Mammary epithelial cell (primary cell): ENCODE data around the gene CYFIP1.

Source experiments
- CTCF ChIP-seq, 2 donors: IDR thresholded peaks in 1 of 2; conservative IDR thresholded peaks in 1 of 2; 2 replicates each; pipeline ENCODE4 v1.5.1; 2011 to 2012; ENCODE audit warnings: inconsistent platforms in 2 of 2, low read length in 2 of 2, mild to moderate bottlenecking in 2 of 2, control low read depth in 1 of 2, low read depth in 1 of 2; ENCODE audit not compliant: insufficient read depth in 1 of 2; ENCODE audit errors: extremely low read depth in 1 of 2
- EZH2 ChIP-seq: IDR thresholded peaks from 2 replicates; pipeline ENCODE4 v1.6.1; 2012; ENCODE audit warnings: low read length, inconsistent platforms, borderline replicate concordance

GRCh38 chr15:22956257-22956977, 23.8 kb downstream of the CYFIP1 start:
- TF ChIP-seq CTCF (conservative IDR thresholded peaks at IDR 0.05 in 1 of 2, IDR thresholded peaks at IDR 0.05 in 1 of 2; ENCODE audit: extremely low read depth in 1 of 2, insufficient read depth in 1 of 2, low read depth in 1 of 2, low read length in 2 of 2) (no peak), EZH2 (no peak)
